ENCODE results near the gene TMEM256. TPM values are rescaled to one million over a fixed set of nuclear protein-coding genes. Genes with fewer than 3 reads are reported as not detected.
A peak's percentile ranks its signal among the peaks of the same experiment; 100 is the strongest.

Gene TMEM256
- total and polyA plus RNA-seq, 9 of the 15 experiments (the other 6 are each of a cell fraction or from before 2014, with no cell fraction given) = 43.4 to 177 (median 68.5) TPM

GRCh38 chr17:7437950-7438614, 34.2 kb upstream of the TMEM256 start (continued):
- TF ChIP-seq MAZ (CRISPR knock-in tag; conservative IDR thresholded peaks at IDR 0.05 in 1 of 2, IDR thresholded peaks at IDR 0.05 in 1 of 2) = peak in 1 of 2 experiments; percentile 55; a peak in 2 of 4 replicates
- no peak for TF ChIP-seq ATF4 (CRISPR knock-in tag; IDR thresholded peaks at IDR 0.05)
- TF ChIP-seq VEZF1 (CRISPR knock-in tag; IDR thresholded peaks at IDR 0.05) = peak; percentile 59; the same call in 1 of the 2 replicates

GRCh38 chr17:7437369-7437863, 33.5 kb upstream of the TMEM256 start:
- Histone ChIP-seq H3K9ac (ENCODE audit: insufficient read depth in 1 of 2, low read depth in 2 of 2, low read length in 2 of 2) (peak overlapping the region in 1 of 2 experiments; percentile 68; a peak in 1 of 4 replicates), H3K27ac (ENCODE audit: extremely low read depth, low read depth, low read length) (no peak overlapping the region), H3K4me2 (ENCODE audit: insufficient read depth, low read length) (peak overlapping the region; percentile 76; the same call in 1 of the 2 replicates), H3K27me3 (ENCODE audit: control insufficient read depth in 2 of 2, insufficient read depth in 2 of 2, low read length in 2 of 2) (no peaks in the 10 kb centered on the region), H3K36me3 (ENCODE audit: control insufficient read depth, insufficient read depth, low read length) (no peaks in the 10 kb centered on the region), H2AFZ (ENCODE audit: low read depth, low read length) (no peak overlapping the region), H4K20me1 (replicated peaks; ENCODE audit: control insufficient read depth, insufficient read depth, low read length) (no peaks in the 10 kb centered on the region), H3K4me3 (no peak overlapping the region), H3K9me3 (replicated peaks; ENCODE audit: control insufficient read depth, insufficient read depth, low read depth, low read length) (no peaks in the 10 kb centered on the region), H3K79me2 (ENCODE audit: control insufficient read depth, insufficient read depth, low read length) (peaks cover 7% of the 10 kb centered on the region; the same call in 2 of the 3 replicates), H3K9me1 (ENCODE audit: control insufficient read depth, insufficient read depth, low read length) (peaks cover 3% of the 10 kb centered on the region), H3K4me1 (replicated peaks in 1 of 2; ENCODE audit: control insufficient read depth in 2 of 2, insufficient read depth in 2 of 2, low read length in 2 of 2) (peaks cover 17 to 63% of the 10 kb centered on the region in 2 experiments; a peak in 4 of 5 replicates)
- in situ Hi-C loops (cut with MboI) = no loop called here
- 58% methylated on average over 3 of the region's 31 CpGs for WGBS (ENCODE audit: insufficient coverage, low coverage, missing lambda C conversion rate)
- no peak for DNase-seq (ENCODE audit: extremely low read depth in 1 of 4, low spot score in 3 of 4)
- ATAC-seq = no peak
- intact Hi-C loops (cut with micrococcal nuclease) = loop anchor here (5.0 kb wide), 2 partner anchors 35 to 45 kb away; partner anchors contain the start of genes POLR2A, SLC35G6 and TMEM256
- no TSS peak for BruUV-seq (replicated peaks)
- TF ChIP-seq C11orf30 (IDR thresholded peaks at IDR 0.05; ENCODE audit: low read depth) (0 out of 2 replicates have a peak, but pooled peaks have one; percentile 6), MITF (IDR thresholded peaks at IDR 0.05) (no peak)
- no peak for FAIRE-seq
- ChIA-PET POLR2A (interaction anchor here (1.0 to 4.2 kb wide), 3 partner anchors 16 to 84 kb away, joined by 3 to 21 read pairs (median 3); partner anchors contain the start of gene POLR2A), CTCF (ENCODE audit: low intra/inter-chr PET ratio) (no interaction called here)
